GM21526 (cell line): ENCODE measurements around the gene KRTAP4-7.
"Not testable (repeated sequence)": the region's sequence is repeated elsewhere in the genome, so short reads cannot be mapped to it uniquely, and the experiment has no call there.

Experiments
- ATAC-seq: cut with Tn5 transposase; IDR thresholded peaks from one replicate; pipeline ENCODE4 v1.9.1; 2021; ENCODE audit warnings: moderate library complexity; ENCODE audit not compliant: unreplicated experiment, low FRiP score

KRTAP4-7 gene

GRCh38 chr17:41084100-41084856 is at the start of gene KRTAP4-7:
Gene KRTAP4-7, plus strand, starts transcription at chr17:41084150. Its CDS starts 57 bp downstream, at chr17:41084207.
- ATAC-seq: not testable (repeated sequence)

- not testable (repeated sequence) for ATAC-seq
Observed at GRCh38 chr17:41034346-41034935, 49.5 kb upstream of the KRTAP4-7 start, which contains the start of gene KRTAP1-3. Gene KRTAP1-3, minus strand, starts transcription at chr17:41034874. Its CDS starts 53 bp downstream, at chr17:41034821.

- no peak for ATAC-seq
Observed at GRCh38 chr17:41037853-41038350, 46.0 kb upstream of the KRTAP4-7 start.

GRCh38 chr17:41040783-41041571 is 43.0 kb upstream of the KRTAP4-7 start, which contains the start of gene KRTAP1-1:
Gene KRTAP1-1, minus strand, starts transcription at chr17:41041450. Its CDS starts 53 bp downstream, at chr17:41041397.
- ATAC-seq: not testable (repeated sequence)

GRCh38 chr17:41042953-41043352 is 41.0 kb upstream of the KRTAP4-7 start:
- no peak for ATAC-seq

GRCh38 chr17:41046735-41047465 is 37.0 kb upstream of the KRTAP4-7 start, which contains the start of gene KRTAP2-1:
Gene KRTAP2-1, minus strand, starts transcription at chr17:41047316. Its CDS starts 49 bp downstream, at chr17:41047267.
- ATAC-seq: not testable (repeated sequence)

GRCh38 chr17:41048441-41048840 is 35.5 kb upstream of the KRTAP4-7 start:
- ATAC-seq: no peak

GRCh38 chr17:41049110-41049509 is 34.8 kb upstream of the KRTAP4-7 start:
- no peak for ATAC-seq

GRCh38 chr17:41052566-41052965 is 31.4 kb upstream of the KRTAP4-7 start:
- ATAC-seq: no peak

GRCh38 chr17:41054025-41054424 is 29.9 kb upstream of the KRTAP4-7 start:
- no peak for ATAC-seq

GRCh38 chr17:41054556-41054955 is 29.4 kb upstream of the KRTAP4-7 start:
- not testable (repeated sequence) for ATAC-seq

GRCh38 chr17:41055130-41055529 is 28.8 kb upstream of the KRTAP4-7 start, which contains the start of gene KRTAP2-2:
Gene KRTAP2-2, minus strand, starts transcription at chr17:41055230. Its CDS starts 19 bp downstream, at chr17:41055211.
- ATAC-seq: not testable (repeated sequence)

GRCh38 chr17:41057547-41057946 is 26.4 kb upstream of the KRTAP4-7 start:
- ATAC-seq: no peak

- no peak for ATAC-seq
Observed at GRCh38 chr17:41058741-41059140, 25.2 kb upstream of the KRTAP4-7 start.

GRCh38 chr17:41059276-41060051 is 24.5 kb upstream of the KRTAP4-7 start:
- not testable (repeated sequence) for ATAC-seq

GRCh38 chr17:41060052-41060604 is 23.8 kb upstream of the KRTAP4-7 start, which contains the start of gene KRTAP2-3:
Gene KRTAP2-3, minus strand, starts transcription at chr17:41060114. Its CDS starts 64 bp downstream, at chr17:41060050.
- ATAC-seq: no peak

GRCh38 chr17:41061964-41062363 is 22.0 kb upstream of the KRTAP4-7 start:
- ATAC-seq: no peak

GRCh38 chr17:41063449-41063848 is 20.5 kb upstream of the KRTAP4-7 start:
- no peak for ATAC-seq

GRCh38 chr17:41064301-41064700 is 19.6 kb upstream of the KRTAP4-7 start:
- no peak for ATAC-seq
